PC-9 (cell line): ENCODE measurements around the gene ZFYVE16. TPM values are rescaled to one million over a fixed set of nuclear protein-coding genes. Genes with fewer than 3 reads are reported as not detected.

ENCODE experiments used
- BruUV-seq: library from RNA; stranded (reverse); fragments of 400-500 nt; replicated peaks from 2 replicates; lab custom pipeline; 2021; lab: Mats Ljungman, UMichigan
- CTCF ChIA-PET: fragments of 300-600 bp; sonication (Branson Sonifier 250); formaldehyde crosslinking; loops from one replicate; lab custom pipeline; 2022; ENCODE audit warnings: antibody characterized with exemption; lab: Charles Lee
- POLR2A ChIA-PET: fragments of 300-600 bp; sonication (Branson Sonifier 250); formaldehyde crosslinking; loops from one replicate; lab custom pipeline; 2022; ENCODE audit warnings: antibody characterized with exemption; ENCODE audit not compliant: unreplicated experiment; lab: Charles Lee
- DNase-seq, 2 experiments: peaks; one replicate each; pipeline versions ENCODE4 v3.0.0 to v3.0.0-alpha.2; 2015 to 2022; ENCODE audit warnings: mixed read lengths in 1 of 2
- H2AFZ ChIP-seq: fragments of 200-600 bp; sonication (generic); 2 replicates; pipeline ENCODE4 v1.8.1; 2017; ENCODE audit warnings: antibody characterized with exemption
- H3F3A ChIP-seq: fragments of 200-600 bp; sonication (generic); 2 replicates; pipeline ENCODE4 v1.8.1; 2017; ENCODE audit warnings: antibody characterized with exemption, mild to moderate bottlenecking, low read depth; ENCODE audit not compliant: insufficient read depth
- H3K27ac ChIP-seq: fragments of 200-600 bp; sonication (generic); 2 replicates; pipeline ENCODE4 v1.6.1; 2016; ENCODE audit warnings: mixed run types
- H3K27me3 ChIP-seq: fragments of 200-600 bp; sonication (generic); 2 replicates; pipeline ENCODE4 v1.6.1; 2016; ENCODE audit warnings: low read depth, mixed run types; ENCODE audit not compliant: insufficient read depth
- H3K36me3 ChIP-seq: fragments of 200-600 bp; sonication (generic); 2 replicates; pipeline ENCODE4 v1.6.1; 2016; ENCODE audit warnings: low read depth, mixed run types
- H3K4me1 ChIP-seq: fragments of 200-600 bp; sonication (generic); replicated peaks from 2 replicates; pipeline ENCODE4 v1.6.1; 2016; ENCODE audit warnings: mixed run types; ENCODE audit not compliant: insufficient read depth
- H3K4me2 ChIP-seq: fragments of 200-600 bp; sonication (generic); 2 replicates; pipeline ENCODE4 v1.6.1; 2017; ENCODE audit warnings: mixed run types
- H3K4me3 ChIP-seq: fragments of 200-600 bp; sonication (generic); 2 replicates; pipeline ENCODE4 v1.6.1; 2016; ENCODE audit warnings: mixed run types
- H3K79me2 ChIP-seq: fragments of 200-600 bp; sonication (generic); 2 replicates; pipeline ENCODE4 v1.6.1; 2017; ENCODE audit warnings: low read depth, mixed run types
- H3K9me2 ChIP-seq: fragments of 200-600 bp; sonication (generic); 2 replicates; pipeline ENCODE4 v1.8.1; 2017; ENCODE audit warnings: mild to moderate bottlenecking; ENCODE audit not compliant: insufficient read depth
- H3K9me3 ChIP-seq: fragments of 200-600 bp; sonication (generic); 2 replicates; pipeline ENCODE4 v1.8.1; 2016; ENCODE audit warnings: low read depth; ENCODE audit not compliant: insufficient read depth
- H4K20me1 ChIP-seq: fragments of 200-600 bp; sonication (generic); 2 replicates; pipeline ENCODE4 v1.8.1; 2017; ENCODE audit not compliant: insufficient read depth
- CTCF ChIP-seq: fragments of 200-600 bp; sonication (generic); conservative IDR thresholded peaks from 2 replicates; pipeline ENCODE4 v1.6.1; 2017; ENCODE audit warnings: mixed run types, antibody characterized with exemption, mild to moderate bottlenecking, moderate library complexity
- EZH2 ChIP-seq: fragments of 200-600 bp; sonication (generic); IDR thresholded peaks from 2 replicates; pipeline ENCODE4 v1.8.0; 2017; ENCODE audit warnings: antibody characterized with exemption, low read depth
- intact Hi-C: fragments of 100-400 bp; cut with micrococcal nuclease; formaldehyde crosslinking; loops from one replicate; pipeline ENCODE4 v1.10.0; 2022; ENCODE audit not compliant: unreplicated experiment
- total RNA-seq: library from RNA; stranded (reverse); gene quantifications from 2 replicates; pipeline ENCODE4 v1.2.3, GENCODE V29; 2021

ZFYVE16 gene
- total RNA-seq, 1 experiment from 2014 or later = 27.7 TPM

GRCh38 chr5:80372780-80373179, 35.1 kb upstream of the ZFYVE16 start:
- Histone ChIP-seq H3K9me2 (no peaks in the 10 kb centered on the region), H2AFZ (no peak overlapping the region), H3F3A (no peaks in the 10 kb centered on the region), H3K9me3 (no peaks in the 10 kb centered on the region), H3K4me3 (no peak overlapping the region), H3K27ac (no peak overlapping the region), H3K27me3 (no peaks in the 10 kb centered on the region), H3K4me1 (no peaks in the 10 kb centered on the region), H3K79me2 (no peaks in the 10 kb centered on the region), H3K36me3 (no peaks in the 10 kb centered on the region), H3K4me2 (no peak overlapping the region), H4K20me1 (no peaks in the 10 kb centered on the region)
- TF ChIP-seq CTCF (no peak), EZH2 (no peak)
- CTCF ChIA-PET = no interaction called here
- POLR2A ChIA-PET = no interaction called here
- no peak for DNase-seq
- intact Hi-C loops = no loop called here
- BruUV-seq = no TSS peak

GRCh38 chr5:80374188-80374587, 33.7 kb upstream of the ZFYVE16 start:
- H3K4me3 ChIP-seq = no peak overlapping the region
- no TSS peak for BruUV-seq
- no peaks in the 10 kb centered on the region for H3K4me1 ChIP-seq
- H3K9me3 ChIP-seq = no peaks in the 10 kb centered on the region
- no peaks in the 10 kb centered on the region for H3K27me3 ChIP-seq
- H3K9me2 ChIP-seq = no peaks in the 10 kb centered on the region
- no peaks in the 10 kb centered on the region for H3K79me2 ChIP-seq
- ChIA-PET CTCF (no interaction called here), POLR2A (no interaction called here)
- no peak overlapping the region for H3K27ac ChIP-seq
- intact Hi-C loops = no loop called here
- DNase-seq = no peak
- H2AFZ ChIP-seq = no peak overlapping the region
- TF ChIP-seq CTCF (no peak), EZH2 (no peak)
- no peaks in the 10 kb centered on the region for H3K36me3 ChIP-seq
- no peaks in the 10 kb centered on the region for H3F3A ChIP-seq
- H4K20me1 ChIP-seq = no peaks in the 10 kb centered on the region
- H3K4me2 ChIP-seq = no peak overlapping the region

GRCh38 chr5:80376557-80376956, 31.3 kb upstream of the ZFYVE16 start:
- H4K20me1 ChIP-seq = no peaks in the 10 kb centered on the region
- no peaks in the 10 kb centered on the region for H3K79me2 ChIP-seq
- no peaks in the 10 kb centered on the region for H3F3A ChIP-seq
- no peaks in the 10 kb centered on the region for H3K9me3 ChIP-seq
- no peaks in the 10 kb centered on the region for H3K27me3 ChIP-seq
- H3K27ac ChIP-seq = no peak overlapping the region
- H2AFZ ChIP-seq = no peak overlapping the region
- no peaks in the 10 kb centered on the region for H3K4me1 ChIP-seq
- ChIA-PET CTCF (no interaction called here), POLR2A (no interaction called here)
- TF ChIP-seq EZH2 (no peak), CTCF (no peak)
- H3K4me2 ChIP-seq = no peak overlapping the region
- H3K36me3 ChIP-seq = no peaks in the 10 kb centered on the region
- H3K4me3 ChIP-seq = no peak overlapping the region
- no peak for DNase-seq
- intact Hi-C loops = no loop called here
- no peaks in the 10 kb centered on the region for H3K9me2 ChIP-seq
- BruUV-seq = no TSS peak
